GM23338 (cell line): ENCODE measurements around the gene FBXW7. TPM values are rescaled to one million over a fixed set of nuclear protein-coding genes. Genes with fewer than 3 reads are reported as not detected.

Experiments used
- ATAC-seq: fragments of 200-7000 bp; cut with Tn5 transposase; 3 replicates; pipeline ENCODE4 v1.9.1; 2020
- DNase-seq: peaks from one replicate; pipeline ENCODE4 v3.0.0-alpha.2; 2015; ENCODE audit warnings: low spot score
- H2AFZ ChIP-seq: fragments of 200-600 bp; sonication (generic); 2 replicates; pipeline ENCODE4 v1.8.0; 2016; ENCODE audit warnings: antibody characterized with exemption, mild to moderate bottlenecking, moderate library complexity
- H3F3A ChIP-seq: fragments of 200-600 bp; sonication (generic); replicated peaks from 2 replicates; pipeline ENCODE4 v1.8.0; 2017; ENCODE audit warnings: antibody characterized with exemption, mixed run types, low read depth
- H3K27ac ChIP-seq: fragments of 200-600 bp; sonication (generic); 2 replicates; pipeline ENCODE4 v1.6.1; 2016; ENCODE audit warnings: low read depth
- H3K27me3 ChIP-seq: fragments of 200-600 bp; sonication (generic); 2 replicates; pipeline ENCODE4 v1.8.0; 2016; ENCODE audit warnings: mild to moderate bottlenecking, mixed run types, moderate library complexity; ENCODE audit not compliant: insufficient read depth
- H3K36me3 ChIP-seq: fragments of 200-600 bp; sonication (generic); 2 replicates; pipeline ENCODE4 v1.8.0; 2016; ENCODE audit warnings: mild to moderate bottlenecking; ENCODE audit not compliant: insufficient read depth
- H3K4me1 ChIP-seq: fragments of 200-600 bp; sonication (generic); 2 replicates; pipeline ENCODE4 v1.8.0; 2016; ENCODE audit warnings: mild to moderate bottlenecking, moderate library complexity; ENCODE audit not compliant: insufficient read depth
- H3K4me2 ChIP-seq: fragments of 200-600 bp; sonication (generic); 2 replicates; pipeline ENCODE4 v1.7.1; 2017; ENCODE audit warnings: mixed run types
- H3K4me3 ChIP-seq: fragments of 200-600 bp; sonication (generic); 2 replicates; pipeline ENCODE4 v1.6.1; 2016; ENCODE audit warnings: mixed run types
- H3K79me2 ChIP-seq: fragments of 200-600 bp; sonication (generic); replicated peaks from 2 replicates; pipeline ENCODE4 v1.8.0; 2017; ENCODE audit warnings: mild to moderate bottlenecking; ENCODE audit not compliant: insufficient read depth
- H3K9me2 ChIP-seq: fragments of 200-600 bp; sonication (generic); 2 replicates; pipeline ENCODE4 v1.8.0; 2017; ENCODE audit not compliant: insufficient read depth
- H4K20me1 ChIP-seq: fragments of 200-600 bp; sonication (generic); replicated peaks from 2 replicates; pipeline ENCODE4 v1.8.0; 2017; ENCODE audit warnings: mild to moderate bottlenecking; ENCODE audit not compliant: insufficient read depth
- H3K27ac Mint-ChIP-seq: 2 replicates; pipeline ENCODE4 v1.8.0; 2020; ENCODE audit warnings: inconsistent platforms, mild to moderate bottlenecking, moderate library complexity, mixed read lengths
- H3K27me3 Mint-ChIP-seq: 3 replicates; pipeline ENCODE4 v1.8.0; 2022; ENCODE audit warnings: low read depth, mild to moderate bottlenecking, moderate library complexity, mixed read lengths, inconsistent platforms; ENCODE audit not compliant: insufficient read depth, poor library complexity
- H3K36me3 Mint-ChIP-seq: 3 replicates; pipeline ENCODE4 v1.8.0; 2021; ENCODE audit warnings: low read depth, mild to moderate bottlenecking, inconsistent platforms, moderate library complexity, mixed read lengths
- H3K4me1 Mint-ChIP-seq: 3 replicates; pipeline ENCODE4 v1.8.0; 2020; ENCODE audit warnings: mild to moderate bottlenecking, inconsistent platforms, mixed read lengths
- H3K4me3 Mint-ChIP-seq: 3 replicates; pipeline ENCODE4 v1.8.0; 2021; ENCODE audit warnings: moderate library complexity, mild to moderate bottlenecking, inconsistent platforms, mixed read lengths
- H3K9me3 Mint-ChIP-seq: 3 replicates; pipeline ENCODE4 v1.8.0; 2020; ENCODE audit warnings: moderate library complexity, mild to moderate bottlenecking, inconsistent platforms, mixed read lengths
- CREB1 ChIP-seq: fragments of 250-450 bp; sonication (Bioruptor Pico); IDR thresholded peaks from 2 replicates; pipeline ENCODE4 v1.5.0; 2020; ENCODE audit warnings: low read depth, mild to moderate bottlenecking, moderate library complexity
- EZH2 ChIP-seq: fragments of 200-600 bp; sonication (generic); IDR thresholded peaks from one replicate; pipeline ENCODE4 v1.8.0; 2017; ENCODE audit warnings: antibody characterized with exemption, mild to moderate bottlenecking, low read depth; ENCODE audit not compliant: unreplicated experiment
- NANOG ChIP-seq: IDR thresholded peaks from 2 replicates; pipeline ENCODE4 v1.6.1; 2016; ENCODE audit warnings: antibody characterized with exemption, borderline replicate concordance
- POLR2AphosphoS5 ChIP-seq: IDR thresholded peaks from 2 replicates; pipeline ENCODE4 v1.6.1; 2016; ENCODE audit warnings: antibody characterized with exemption, low read depth
- REST ChIP-seq: IDR thresholded peaks from one replicate; pipeline ENCODE4 v1.6.1; 2018; ENCODE audit warnings: antibody characterized with exemption; ENCODE audit not compliant: unreplicated experiment
- STAT1 ChIP-seq: IDR thresholded peaks from one replicate; pipeline ENCODE4 v1.6.1; 2016; ENCODE audit warnings: antibody characterized with exemption; ENCODE audit not compliant: unreplicated experiment
- ZNF331 ChIP-seq: fragments of 250-450 bp; sonication (Bioruptor Pico); IDR thresholded peaks from 2 replicates; pipeline ENCODE4 v1.5.0; 2020; ENCODE audit warnings: low read depth, mild to moderate bottlenecking, moderate library complexity
- polyA plus RNA-seq: library from polyadenylated mRNA; unstranded; fragments of >200 nt; fragmentation: Nextera tagmentation; extraction: Ambion mirVana; gene quantifications from 2 replicates; pipeline ENCODE4 v1.2.1, GENCODE V29; 2016
- total RNA-seq: library from RNA; depleted of rRNA; stranded (reverse); fragments of >200 nt; shearing (Covaris generic); gene quantifications from 2 replicates; pipeline ENCODE4 v1.2.3, GENCODE V29; 2014
- TF ChIP-seq, protein P1 (sequence below), 2 experiments: fragments of 200-600 bp in 1 of 2; sonication (generic) in 1 of 2; conservative IDR thresholded peaks; 2 replicates each; pipeline versions ENCODE4 v1.5.1 to v1.6.1; 2016 to 2017; ENCODE audit warnings: antibody characterized with exemption in 2 of 2, low read depth in 2 of 2, mild to moderate bottlenecking in 2 of 2, moderate library complexity in 1 of 2
- TF ChIP-seq, protein P2 (sequence below): IDR thresholded peaks from 2 replicates; pipeline ENCODE4 v1.6.1; 2016; ENCODE audit warnings: antibody characterized with exemption

The FBXW7 gene
- total and polyA plus RNA-seq, 2 experiments from 2014 or later: 25.8 to 34.7 TPM

GRCh38 chr4:152581536-152582160 is 45.8 kb upstream of the FBXW7 start:
- no peaks in the 10 kb centered on the region for H3F3A ChIP-seq
- H3K9me3 Mint-ChIP-seq: peaks cover 2% of the 10 kb centered on the region; the same call in 1 of the 3 replicates
- H3K36me3 ChIP-seq: no peaks in the 10 kb centered on the region
- H3K4me1 ChIP-seq: peaks cover 4% of the 10 kb centered on the region; the same call in 1 of the 2 replicates
- no peaks in the 10 kb centered on the region for H3K79me2 ChIP-seq
- H3K4me3 Mint-ChIP-seq: no peak overlapping the region
- H2AFZ ChIP-seq: no peak overlapping the region
- no peaks in the 10 kb centered on the region for H3K36me3 Mint-ChIP-seq
- no peak overlapping the region for H3K4me3 ChIP-seq
- H3K9me2 ChIP-seq: no peaks in the 10 kb centered on the region
- H3K27me3 ChIP-seq: no peaks in the 10 kb centered on the region
- H3K27ac ChIP-seq: no peak overlapping the region
- H3K4me2 ChIP-seq: no peak overlapping the region
- peaks cover 10% of the 10 kb centered on the region for H3K4me1 Mint-ChIP-seq
- TF ChIP-seq, protein P1, sequence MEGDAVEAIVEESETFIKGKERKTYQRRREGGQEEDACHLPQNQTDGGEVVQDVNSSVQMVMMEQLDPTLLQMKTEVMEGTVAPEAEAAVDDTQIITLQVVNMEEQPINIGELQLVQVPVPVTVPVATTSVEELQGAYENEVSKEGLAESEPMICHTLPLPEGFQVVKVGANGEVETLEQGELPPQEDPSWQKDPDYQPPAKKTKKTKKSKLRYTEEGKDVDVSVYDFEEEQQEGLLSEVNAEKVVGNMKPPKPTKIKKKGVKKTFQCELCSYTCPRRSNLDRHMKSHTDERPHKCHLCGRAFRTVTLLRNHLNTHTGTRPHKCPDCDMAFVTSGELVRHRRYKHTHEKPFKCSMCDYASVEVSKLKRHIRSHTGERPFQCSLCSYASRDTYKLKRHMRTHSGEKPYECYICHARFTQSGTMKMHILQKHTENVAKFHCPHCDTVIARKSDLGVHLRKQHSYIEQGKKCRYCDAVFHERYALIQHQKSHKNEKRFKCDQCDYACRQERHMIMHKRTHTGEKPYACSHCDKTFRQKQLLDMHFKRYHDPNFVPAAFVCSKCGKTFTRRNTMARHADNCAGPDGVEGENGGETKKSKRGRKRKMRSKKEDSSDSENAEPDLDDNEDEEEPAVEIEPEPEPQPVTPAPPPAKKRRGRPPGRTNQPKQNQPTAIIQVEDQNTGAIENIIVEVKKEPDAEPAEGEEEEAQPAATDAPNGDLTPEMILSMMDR (conservative IDR thresholded peaks at IDR 0.05; ENCODE audit: low read depth in 2 of 2): peak; percentile 61 to 65
- no peak for TF ChIP-seq STAT1
- TF ChIP-seq, protein P2, sequence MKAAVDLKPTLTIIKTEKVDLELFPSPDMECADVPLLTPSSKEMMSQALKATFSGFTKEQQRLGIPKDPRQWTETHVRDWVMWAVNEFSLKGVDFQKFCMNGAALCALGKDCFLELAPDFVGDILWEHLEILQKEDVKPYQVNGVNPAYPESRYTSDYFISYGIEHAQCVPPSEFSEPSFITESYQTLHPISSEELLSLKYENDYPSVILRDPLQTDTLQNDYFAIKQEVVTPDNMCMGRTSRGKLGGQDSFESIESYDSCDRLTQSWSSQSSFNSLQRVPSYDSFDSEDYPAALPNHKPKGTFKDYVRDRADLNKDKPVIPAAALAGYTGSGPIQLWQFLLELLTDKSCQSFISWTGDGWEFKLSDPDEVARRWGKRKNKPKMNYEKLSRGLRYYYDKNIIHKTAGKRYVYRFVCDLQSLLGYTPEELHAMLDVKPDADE: no peak
- TF ChIP-seq EZH2: no peak
- TF ChIP-seq CREB1 (CRISPR knock-in tag): no peak
- no peak for TF ChIP-seq NANOG
- H3K27ac Mint-ChIP-seq: no peak overlapping the region
- H4K20me1 ChIP-seq: no peaks in the 10 kb centered on the region
- ATAC-seq: peak; percentile 30; the same call in 2 of the 3 replicates
- peaks cover 2% of the 10 kb centered on the region for H3K27me3 Mint-ChIP-seq
- DNase-seq: peak; percentile 50

DNA sequence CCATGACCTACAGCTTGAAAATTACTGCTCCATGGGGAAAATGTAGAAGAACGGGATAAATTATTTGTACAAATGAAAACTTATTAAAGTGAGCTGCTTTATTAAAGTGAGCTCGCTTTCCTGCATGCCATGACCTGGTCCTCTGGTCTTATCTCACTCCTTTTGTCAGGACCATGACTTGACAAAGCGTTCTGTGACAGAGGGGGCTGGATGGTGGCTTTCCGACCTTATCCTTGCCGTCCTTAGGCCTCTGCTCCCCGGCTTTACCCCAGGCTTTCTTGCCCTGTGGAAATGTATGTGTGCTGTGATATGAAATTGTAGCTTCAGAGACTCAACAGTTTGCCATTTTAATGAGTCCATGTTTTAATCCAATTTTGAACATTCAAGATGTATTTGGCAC is 44.0 kb upstream of the FBXW7 start:
- peaks cover 4% of the 10 kb centered on the region; the same call in 1 of the 2 replicates for H3K4me1 ChIP-seq
- H3K9me3 Mint-ChIP-seq: no peaks in the 10 kb centered on the region
- H3K4me3 ChIP-seq: no peak overlapping the region

More for the DNA sequence above, 44.0 kb upstream of the FBXW7 start:
- Histone ChIP-seq H2AFZ (no peak overlapping the region), H3K36me3 (no peaks in the 10 kb centered on the region), H3F3A (no peaks in the 10 kb centered on the region), H3K79me2 (no peaks in the 10 kb centered on the region), H3K4me2 (no peak overlapping the region), H3K27ac (no peak overlapping the region), H4K20me1 (no peaks in the 10 kb centered on the region), H3K27me3 (no peaks in the 10 kb centered on the region), H3K9me2 (no peaks in the 10 kb centered on the region)
- ATAC-seq (no peak), DNase-seq (no peak)
- Mint-ChIP-seq H3K4me3 (no peak overlapping the region), H3K27ac (no peak overlapping the region), H3K4me1 (peaks cover 10% of the 10 kb centered on the region), H3K27me3 (peaks cover 2% of the 10 kb centered on the region), H3K36me3 (no peaks in the 10 kb centered on the region)
- TF ChIP-seq CREB1 (CRISPR knock-in tag): no peak
- TF ChIP-seq REST: no peak
- no peak for TF ChIP-seq EZH2
- TF ChIP-seq NANOG: no peak
- no peak for TF ChIP-seq ZNF331
- no peak for TF ChIP-seq POLR2AphosphoS5
